IMR-90 (cell line): Measurements from ENCODE around the gene C11orf65. TPM values are rescaled to one million over a fixed set of nuclear protein-coding genes. Genes with fewer than 3 reads are reported as not detected.

Source experiments
- ATAC-seq: fragments of 200-7000 bp; cut with Tn5 transposase; 2 replicates; pipeline ENCODE4 v1.9.1; 2020; ENCODE audit warnings: low read depth, mild to moderate bottlenecking, moderate library complexity
- BruUV-seq: library from RNA; stranded (reverse); fragments of 400-500 nt; replicated peaks from 2 replicates; lab custom pipeline; 2021; lab: Mats Ljungman, UMichigan
- CTCF ChIA-PET: fragments of 300-600 bp; formaldehyde crosslinking; extraction: SDS; loops from one replicate; lab custom pipeline; 2021; ENCODE audit warnings: antibody characterized with exemption; lab: Yijun Ruan, JAX
- POLR2A ChIA-PET: fragments of 300-600 bp; sonication (Branson Sonifier 250); formaldehyde crosslinking; loops from one replicate; lab custom pipeline; 2022; ENCODE audit warnings: antibody characterized with exemption; ENCODE audit not compliant: unreplicated experiment; lab: Charles Lee
- DNase-seq: peaks from one replicate; pipeline ENCODE4 v3.0.0; 2013
- H2AFZ ChIP-seq: replicated peaks from 2 replicates; pipeline ENCODE3; 2013; ENCODE audit warnings: low read length, mild to moderate bottlenecking; ENCODE audit not compliant: poor library complexity
- H2AK5ac ChIP-seq: 2 replicates; pipeline ENCODE4 v1.6.1; 2013; ENCODE audit warnings: low read depth, low read length, inconsistent platforms
- H2AK9ac ChIP-seq: replicated peaks from 2 replicates; pipeline ENCODE3; 2013; ENCODE audit warnings: mild to moderate bottlenecking, low read depth, low read length, moderate library complexity; ENCODE audit not compliant: poor library complexity
- H2BK120ac ChIP-seq: 2 replicates; pipeline ENCODE4 v1.6.1; 2013; ENCODE audit warnings: low read depth, low read length, inconsistent platforms
- H2BK15ac ChIP-seq: 3 replicates; pipeline ENCODE4 v1.6.1; 2013; ENCODE audit warnings: low read depth, low read length, inconsistent platforms
- H2BK20ac ChIP-seq: 2 replicates; pipeline ENCODE4 v1.6.1; 2013; ENCODE audit warnings: low read depth, mild to moderate bottlenecking, inconsistent platforms, low read length, moderate library complexity
- H2BK5ac ChIP-seq: 2 replicates; pipeline ENCODE4 v1.6.1; 2013; ENCODE audit warnings: mild to moderate bottlenecking, low read depth, low read length, inconsistent platforms; ENCODE audit not compliant: poor library complexity, severe bottlenecking
- H3K14ac ChIP-seq: replicated peaks from 2 replicates; pipeline ENCODE4 v1.6.1; 2013; ENCODE audit warnings: low read depth, low read length, inconsistent platforms
- H3K18ac ChIP-seq: 2 replicates; pipeline ENCODE4 v1.6.1; 2013; ENCODE audit warnings: low read depth, low read length, control low read depth
- H3K23ac ChIP-seq: 2 replicates; pipeline ENCODE4 v1.6.1; 2013; ENCODE audit warnings: low read depth, low read length, inconsistent platforms
- H3K27ac ChIP-seq: 2 replicates; pipeline ENCODE4 v1.5.1; 2013; ENCODE audit warnings: mild to moderate bottlenecking, control low read depth, low read length; ENCODE audit not compliant: insufficient read depth
- H3K27me3 ChIP-seq: 2 replicates; pipeline ENCODE4 v1.6.1; 2013; ENCODE audit warnings: low read length; ENCODE audit not compliant: control insufficient read depth, insufficient read depth
- H3K36me3 ChIP-seq: 2 replicates; pipeline ENCODE4 v1.6.1; 2013; ENCODE audit warnings: low read length, mixed read lengths; ENCODE audit not compliant: control insufficient read depth, insufficient read depth
- H3K4ac ChIP-seq: 2 replicates; pipeline ENCODE4 v1.6.1; 2013; ENCODE audit warnings: low read depth, low read length, inconsistent platforms
- H3K4me1 ChIP-seq: 2 replicates; pipeline ENCODE4 v1.6.1; 2013; ENCODE audit warnings: low read length, mixed read lengths; ENCODE audit not compliant: control insufficient read depth, insufficient read depth
- H3K4me2 ChIP-seq: 2 replicates; pipeline ENCODE4 v1.6.1; 2013; ENCODE audit warnings: low read depth, mild to moderate bottlenecking, control low read depth, low read length, moderate library complexity
- H3K4me3 ChIP-seq: 2 replicates; pipeline ENCODE4 v1.5.1; 2013; ENCODE audit warnings: low read depth, mild to moderate bottlenecking, control low read depth, low read length, moderate library complexity; ENCODE audit not compliant: insufficient read depth
- H3K56ac ChIP-seq: 2 replicates; pipeline ENCODE4 v1.6.1; 2013; ENCODE audit warnings: low read length, inconsistent platforms; ENCODE audit not compliant: insufficient read depth; ENCODE audit errors: extremely low read depth
- H3K79me1 ChIP-seq, 2 experiments: 2 replicates each; pipeline ENCODE4 v1.6.1; 2013; ENCODE audit warnings: low read length in 2 of 2, inconsistent platforms in 1 of 2, low read depth in 1 of 2
- H3K9ac ChIP-seq: 2 replicates; pipeline ENCODE4 v1.6.1; 2013; ENCODE audit warnings: low read depth, low read length, control low read depth
- H3K9me1 ChIP-seq: 2 replicates; pipeline ENCODE4 v1.6.1; 2013; ENCODE audit warnings: low read length, inconsistent platforms; ENCODE audit not compliant: insufficient read depth
- H3K9me3 ChIP-seq: 2 replicates; pipeline ENCODE4 v1.6.1; 2013; ENCODE audit warnings: low read length; ENCODE audit not compliant: control insufficient read depth, insufficient read depth
- H4K20me1 ChIP-seq: 2 replicates; pipeline ENCODE4 v1.6.1; 2013; ENCODE audit warnings: low read length, inconsistent platforms; ENCODE audit not compliant: insufficient read depth
- H4K5ac ChIP-seq: 2 replicates; pipeline ENCODE4 v1.6.1; 2013; ENCODE audit warnings: mild to moderate bottlenecking, low read depth, low read length, control low read depth
- H4K8ac ChIP-seq, 2 experiments: 2 replicates each; pipeline ENCODE4 v1.6.1; 2013; ENCODE audit warnings: low read depth in 2 of 2, low read length in 2 of 2, control low read depth in 1 of 2, inconsistent platforms in 1 of 2
- H4K91ac ChIP-seq: 2 replicates; pipeline ENCODE4 v1.6.1; 2013; ENCODE audit warnings: low read depth, low read length, inconsistent platforms; ENCODE audit not compliant: insufficient read depth
- CEBPB ChIP-seq: IDR thresholded peaks from 2 replicates; pipeline ENCODE4 v1.6.1; 2012; ENCODE audit warnings: low read depth, low read length, improper control_type of control experiment
- POLR2A ChIP-seq: IDR thresholded peaks from 2 replicates; pipeline ENCODE4 v1.6.1; 2012; ENCODE audit warnings: mild to moderate bottlenecking, low read depth, low read length
- WGBS, 2 experiments: methylation state at CpG; one replicate each; pipeline versions ENCODE4 v1.1.5 to v1.1.7; 2013; ENCODE audit warnings: missing lambda C conversion rate in 2 of 2; ENCODE audit not compliant: insufficient read length in 1 of 2; ENCODE audit errors: extremely low coverage in 2 of 2; 5-methylcytosine and 5-hydroxymethylcytosine counted together
- dilution Hi-C: fragments of 300-500 bp; cut with HindIII; formaldehyde crosslinking; loops from one replicate; pipeline ENCODE4 v1.14.3; 2018; ENCODE audit warnings: low sequenced_read_pairs; ENCODE audit not compliant: unreplicated experiment
- in situ Hi-C: fragments of 300-500 bp; cut with MboI; formaldehyde crosslinking; loops from 3 replicates; pipeline ENCODE4 v1.14.3; 2019; ENCODE audit warnings: low sequenced_read_pairs, inconsistent platforms, mixed read lengths
- intact Hi-C: fragments of 100-400 bp; cut with micrococcal nuclease; formaldehyde crosslinking; loops from 2 replicates; pipeline ENCODE4 v1.10.0; 2022
- polyA plus RNA-seq, 3 experiments: library from polyadenylated mRNA; depleted of rRNA; stranded (reverse); fragments of >200 nt; gene quantifications; 2 replicates each; pipeline ENCODE4 v1.2.3, GENCODE V29; 2012; ENCODE audit warnings: low replicate concordance in 1 of 3
- total RNA-seq: library from RNA; depleted of rRNA; stranded (reverse); fragments of >200 nt; gene quantifications from 2 replicates; pipeline ENCODE4 v1.2.3, GENCODE V29; 2012; rRNA removed

The C11orf65 gene
- total and polyA plus RNA-seq, 2 of the 4 experiments (the other 2 are of a cell fraction): 0.12 to 0.18 TPM

- no peak for TF ChIP-seq POLR2A
- TF ChIP-seq CEBPB: peak; percentile 79
- no peak overlapping the region for H3K23ac ChIP-seq
- BruUV-seq: no TSS peak
- H2BK15ac ChIP-seq: no peak overlapping the region
- H2BK20ac ChIP-seq: no peak overlapping the region
- DNase-seq (no peak), ATAC-seq (no peak)
- no peak overlapping the region for H4K5ac ChIP-seq
- dilution Hi-C loops: no loop called here
- H3K36me3 ChIP-seq: peaks cover 21% of the 10 kb centered on the region
- no peaks in the 10 kb centered on the region for H4K20me1 ChIP-seq
- no peak overlapping the region for H3K4me3 ChIP-seq
- H3K18ac ChIP-seq: no peak overlapping the region
- H4K91ac ChIP-seq: no peak overlapping the region
- H2BK120ac ChIP-seq: no peak overlapping the region
- H2AK5ac ChIP-seq: no peak overlapping the region
- intact Hi-C loops: no loop called here
- no peak overlapping the region for H3K4me2 ChIP-seq
- no peak overlapping the region for H3K56ac ChIP-seq
- WGBS, 2 experiments: no CpG with 5 or more reads among the region's 2 CpGs
- no peaks in the 10 kb centered on the region for H3K9me1 ChIP-seq
- in situ Hi-C loops: no loop called here
- no peak overlapping the region for H3K14ac ChIP-seq
- no peak overlapping the region for H2AK9ac ChIP-seq
- H3K79me1 ChIP-seq: no peaks in the 10 kb centered on the region
- H2BK5ac ChIP-seq: no peak overlapping the region
- no peak overlapping the region for H4K8ac ChIP-seq
- POLR2A ChIA-PET: no interaction called here
- H3K4ac ChIP-seq: no peak overlapping the region
- no peaks in the 10 kb centered on the region for H3K9me3 ChIP-seq
- CTCF ChIA-PET: no interaction called here
- H3K27ac ChIP-seq: no peak overlapping the region
- H3K9ac ChIP-seq: no peak overlapping the region
- H3K4me1 ChIP-seq: no peaks in the 10 kb centered on the region
- no peaks in the 10 kb centered on the region for H3K27me3 ChIP-seq
- H2AFZ ChIP-seq: no peak overlapping the region
Observed at GRCh38 chr11:108333403-108333899, 133.9 kb downstream of the C11orf65 start.

Other genes starting within 250 kb of the C11orf65 start
- 10.6 and 13.3 TPM in 2 replicates for gene NPAT, start 244.9 kb downstream of the C11orf65 start, total RNA-seq
- gene NPAT, start 244.9 kb downstream of the C11orf65 start, polyA plus RNA-seq (2012; rRNA removed): 2.8 and 3.1 TPM in 2 replicates
- 30.6 and 54.4 TPM in 2 replicates for gene ATM, start 244.5 kb downstream of the C11orf65 start, total RNA-seq
- gene ATM, start 244.5 kb downstream of the C11orf65 start, polyA plus RNA-seq (2012; rRNA removed): 12.8 and 18.1 TPM in 2 replicates
- gene POGLUT3, start 30.9 kb upstream of the C11orf65 start, total RNA-seq: 31.7 and 36.7 TPM in 2 replicates
- 30.4 and 34.8 TPM in 2 replicates for gene POGLUT3, start 30.9 kb upstream of the C11orf65 start, polyA plus RNA-seq (2012; rRNA removed)
- gene EXPH5, start 126.2 kb upstream of the C11orf65 start, total RNA-seq: 0.56 and 0.72 TPM in 2 replicates
- gene EXPH5, start 126.2 kb upstream of the C11orf65 start, polyA plus RNA-seq (2012; rRNA removed): 0.04 and 0.05 TPM in 2 replicates
- 28.1 and 31.9 TPM in 2 replicates for gene DDX10, start 197.5 kb upstream of the C11orf65 start, total RNA-seq
- 20.0 and 20.2 TPM in 2 replicates for gene DDX10, start 197.5 kb upstream of the C11orf65 start, polyA plus RNA-seq (2012; rRNA removed)